IPS-20b (cell line): ENCODE data around the gene ROR2.
"Not testable (repeated sequence)": the region's sequence is repeated elsewhere in the genome, so short reads cannot be mapped to it uniquely, and the experiment has no call there.

Experiments used
- H3K27ac ChIP-seq: one replicate; pipeline ENCODE4 v1.5.1; 2013; ENCODE audit warnings: low read length
- H3K27me3 ChIP-seq: 2 replicates; pipeline ENCODE4 v1.6.1; 2013; ENCODE audit warnings: mild to moderate bottlenecking, low read length, inconsistent platforms; ENCODE audit not compliant: insufficient read depth
- H3K36me3 ChIP-seq: 2 replicates; pipeline ENCODE4 v1.6.1; 2013; ENCODE audit warnings: low read depth, mild to moderate bottlenecking, inconsistent platforms, low read length, moderate library complexity; ENCODE audit not compliant: insufficient read depth
- H3K4me1 ChIP-seq: 2 replicates; pipeline ENCODE4 v1.6.1; 2013; ENCODE audit warnings: mild to moderate bottlenecking, control low read depth, inconsistent platforms, low read length, moderate library complexity; ENCODE audit not compliant: insufficient read depth
- H3K4me3 ChIP-seq: 2 replicates; pipeline ENCODE4 v1.5.1; 2013; ENCODE audit warnings: mild to moderate bottlenecking, low read length, inconsistent platforms
- H3K9ac ChIP-seq: 2 replicates; pipeline ENCODE4 v1.6.1; 2013; ENCODE audit warnings: low read depth, mild to moderate bottlenecking, inconsistent platforms, low read length, moderate library complexity
- H3K9me3 ChIP-seq: 2 replicates; pipeline ENCODE4 v1.6.1; 2013; ENCODE audit warnings: mild to moderate bottlenecking, low read depth, low read length, inconsistent platforms; ENCODE audit not compliant: insufficient read depth

Gene ROR2

DNA sequence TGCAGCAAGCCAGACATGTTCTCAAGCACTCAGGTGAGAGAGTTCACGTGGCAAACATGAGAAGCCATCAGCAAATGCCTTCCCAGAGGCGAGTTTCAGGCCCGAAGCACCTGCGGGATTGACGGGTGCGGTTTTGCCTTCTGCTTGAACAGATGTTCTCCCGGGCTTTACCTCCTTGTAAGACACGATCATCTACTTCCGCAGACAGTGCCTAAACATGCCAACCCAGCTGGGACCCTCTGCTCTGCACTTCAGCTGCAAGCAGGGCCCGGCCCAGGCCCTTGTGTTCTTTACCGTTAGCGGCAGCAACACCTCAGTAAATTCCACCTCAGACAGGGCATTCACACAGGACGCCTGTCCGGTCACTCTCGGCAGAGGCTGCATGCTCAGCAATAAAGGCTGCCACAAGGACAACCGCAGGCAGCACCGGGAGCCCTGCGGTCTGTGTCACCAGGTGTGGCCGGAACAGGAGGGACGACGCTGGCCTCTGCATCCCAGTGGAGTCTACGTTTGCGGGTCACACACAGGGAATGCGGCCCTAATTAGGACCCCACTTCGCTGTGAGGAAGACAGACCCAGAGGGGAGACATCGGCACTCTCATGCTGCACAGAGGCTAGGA, 139.6 kb downstream of the ROR2 start:
- no peak overlapping the region for H3K27ac ChIP-seq
- H3K27me3 ChIP-seq = no peaks in the 10 kb centered on the region
- no peak overlapping the region; the same call in 1 of the 2 replicates for H3K9ac ChIP-seq

DNA sequence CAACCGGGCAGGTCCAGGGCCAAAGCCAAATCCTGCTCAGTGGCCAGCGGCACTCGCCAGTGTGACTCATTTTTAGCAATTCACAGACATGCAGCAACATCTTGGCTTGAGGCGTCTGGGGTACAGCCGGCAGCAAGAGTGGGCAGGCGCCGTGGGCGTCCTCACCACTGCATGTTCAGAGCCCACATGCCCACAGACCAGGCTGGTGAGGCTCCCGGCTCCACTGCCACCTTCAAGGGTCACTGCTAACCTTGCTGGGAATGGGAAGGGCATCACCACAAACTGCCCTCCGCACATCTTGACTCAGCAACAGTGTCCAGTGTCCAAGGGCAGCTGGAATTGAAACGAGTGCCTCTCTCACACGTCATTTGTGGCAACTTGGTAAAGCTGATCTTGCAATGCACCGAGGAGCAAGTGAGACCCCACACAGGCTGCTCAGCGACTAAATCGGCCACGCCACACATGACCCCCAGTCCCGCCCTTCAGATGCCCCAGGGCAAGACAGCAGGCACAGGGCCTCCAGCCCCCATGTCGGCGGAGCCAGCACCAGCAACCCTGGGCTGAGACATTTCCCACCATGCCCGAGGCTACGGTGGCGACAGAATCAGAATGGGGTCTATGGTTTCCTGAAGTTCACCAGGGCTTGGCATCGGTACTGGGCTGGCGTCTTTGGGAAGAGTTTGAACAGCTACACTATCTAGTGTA, 140.3 kb downstream of the ROR2 start:
- Histone ChIP-seq H3K36me3 (no peaks in the 10 kb centered on the region), H3K4me1 (no peaks in the 10 kb centered on the region), H3K27ac (no peak overlapping the region), H3K27me3 (no peaks in the 10 kb centered on the region), H3K9me3 (no peaks in the 10 kb centered on the region), H3K4me3 (no peak overlapping the region), H3K9ac (no peak overlapping the region)

More for the DNA sequence above, 139.6 kb downstream of the ROR2 start:
- Histone ChIP-seq H3K36me3 (no peaks in the 10 kb centered on the region), H3K4me3 (no peak overlapping the region), H3K9me3 (no peaks in the 10 kb centered on the region), H3K4me1 (no peaks in the 10 kb centered on the region)

DNA sequence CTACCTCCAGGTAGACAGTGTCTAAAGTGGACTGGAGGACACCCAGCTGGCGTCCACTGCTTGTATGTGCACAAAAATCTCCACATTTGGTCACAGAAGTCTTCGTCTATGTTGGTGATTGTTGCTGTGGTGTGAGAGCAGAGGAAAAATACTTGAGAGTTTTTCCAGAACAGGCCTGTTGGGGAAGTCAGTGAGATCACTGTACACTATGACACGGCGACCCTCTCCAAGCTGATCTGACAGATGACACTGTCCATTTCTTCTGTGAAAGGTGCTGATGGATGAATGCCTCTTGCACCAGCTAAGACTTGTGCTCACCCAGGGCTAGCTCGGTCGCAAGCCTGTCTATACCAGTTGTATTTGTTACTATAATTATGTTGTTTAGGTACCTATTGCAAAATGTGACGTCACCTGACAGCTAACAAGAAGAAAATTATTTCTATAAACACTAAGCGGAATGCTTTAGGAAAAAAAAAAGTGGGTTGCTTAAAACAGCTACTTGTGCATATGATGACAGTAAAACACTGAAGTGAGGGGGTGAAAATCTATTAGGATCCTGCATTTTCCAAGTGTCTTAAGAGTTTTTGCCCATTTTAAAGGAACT, 142.3 kb downstream of the ROR2 start:
- Histone ChIP-seq H3K4me1 (no peaks in the 10 kb centered on the region), H3K36me3 (no peaks in the 10 kb centered on the region), H3K9me3 (no peaks in the 10 kb centered on the region), H3K27me3 (no peaks in the 10 kb centered on the region), H3K9ac (no peak overlapping the region), H3K4me3 (no peak overlapping the region), H3K27ac (no peak overlapping the region)

DNA sequence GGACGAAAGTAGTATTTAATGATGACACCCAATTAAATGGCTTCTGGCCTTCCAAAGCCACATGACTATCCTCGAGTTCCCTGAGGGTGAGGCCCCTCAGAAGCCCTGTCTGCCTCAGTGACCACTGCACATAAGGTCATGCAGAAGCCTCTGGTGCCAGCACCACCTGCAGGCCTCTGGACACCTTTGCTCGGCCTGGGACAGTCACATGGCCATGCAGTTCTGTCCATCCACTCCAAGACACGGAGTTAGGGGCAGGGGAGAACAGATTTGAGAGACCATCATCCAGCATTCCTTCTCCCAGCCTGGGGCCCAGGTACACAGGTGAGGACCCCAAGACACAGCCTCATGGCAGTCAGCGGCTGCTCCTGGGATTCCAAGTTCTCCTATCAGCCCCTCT, 145.0 kb downstream of the ROR2 start:
- Histone ChIP-seq H3K9me3 (no peaks in the 10 kb centered on the region), H3K9ac (no peak overlapping the region; the same call in 1 of the 2 replicates), H3K36me3 (no peaks in the 10 kb centered on the region), H3K4me1 (no peaks in the 10 kb centered on the region), H3K27ac (no peak overlapping the region), H3K27me3 (no peaks in the 10 kb centered on the region), H3K4me3 (no peak overlapping the region)

DNA sequence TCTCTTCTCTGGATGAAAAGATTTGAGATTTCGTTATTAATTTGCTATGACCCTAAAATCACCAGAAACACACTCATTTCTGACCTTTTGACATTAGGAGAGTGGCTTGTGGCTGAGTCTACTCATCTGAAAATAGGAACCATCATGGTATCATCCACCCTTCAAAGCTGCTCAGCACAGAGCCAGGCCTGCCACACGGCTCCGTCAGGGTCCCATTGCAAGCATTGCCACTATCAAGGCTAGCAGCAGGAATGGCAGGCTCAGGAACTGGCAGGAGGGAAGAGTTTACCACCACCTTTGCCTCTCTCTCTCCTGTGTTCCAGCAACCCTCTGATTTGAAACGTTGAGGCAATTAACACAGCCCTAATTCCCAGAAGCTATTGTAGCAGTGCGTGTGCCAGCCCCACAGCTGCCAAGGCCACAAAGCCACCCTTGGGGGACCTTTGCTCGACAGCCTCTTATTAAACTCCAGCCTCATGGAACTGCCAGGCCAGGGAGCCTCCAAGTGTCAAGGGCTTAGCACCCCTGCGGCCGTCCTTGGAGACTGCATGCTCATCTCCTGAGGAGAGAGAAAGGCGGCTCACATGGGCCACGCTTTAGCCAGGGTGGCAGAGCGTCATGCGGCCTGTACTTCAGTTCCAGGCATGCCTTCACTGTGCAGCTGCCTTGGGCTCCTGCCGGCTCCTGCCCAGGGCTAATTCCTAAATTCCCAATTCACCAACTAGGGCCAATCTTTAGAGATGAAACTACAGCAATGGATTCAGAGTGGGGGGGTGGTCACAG, 145.9 kb downstream of the ROR2 start:
- Histone ChIP-seq H3K36me3 (no peaks in the 10 kb centered on the region), H3K4me1 (no peaks in the 10 kb centered on the region), H3K9ac (no peak overlapping the region), H3K27me3 (no peaks in the 10 kb centered on the region), H3K9me3 (no peaks in the 10 kb centered on the region), H3K27ac (no peak overlapping the region), H3K4me3 (no peak overlapping the region)

DNA sequence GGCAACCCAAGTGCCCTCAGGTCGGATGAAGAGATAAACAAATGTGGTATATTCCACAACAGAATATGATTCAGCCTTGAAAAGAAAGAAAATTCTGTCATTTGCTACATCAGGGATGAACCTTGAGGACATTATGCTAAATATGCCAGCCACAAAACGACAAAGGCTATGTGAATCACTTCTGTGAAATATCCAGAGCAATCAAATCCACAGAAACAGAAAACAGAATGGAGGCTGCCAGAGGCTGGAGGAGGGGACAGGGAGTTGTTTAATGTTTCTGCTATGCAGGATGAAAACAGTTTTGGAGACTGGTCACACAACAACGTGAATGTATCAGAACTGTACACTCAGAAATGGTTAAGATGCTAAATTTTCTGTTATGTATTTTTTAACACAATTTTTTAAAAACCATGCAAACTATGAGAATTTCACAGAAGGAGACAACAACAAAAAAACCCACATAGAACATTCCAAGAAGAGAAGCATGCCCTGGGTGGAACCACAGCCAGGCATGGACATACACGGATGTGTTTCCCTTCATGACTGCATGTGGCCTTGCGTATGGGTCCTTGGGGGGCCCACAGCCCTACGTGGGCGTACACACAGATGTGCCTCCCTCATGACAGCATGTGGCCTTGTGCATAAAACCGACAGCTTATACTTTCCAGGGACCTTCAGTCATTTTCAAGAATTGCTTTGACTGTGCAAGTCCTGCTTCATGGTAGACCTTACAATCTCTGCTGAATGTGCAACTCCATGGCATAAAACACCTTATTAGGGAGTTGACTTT, 146.7 kb downstream of the ROR2 start:
- H3K27ac ChIP-seq = no peak overlapping the region

DNA sequence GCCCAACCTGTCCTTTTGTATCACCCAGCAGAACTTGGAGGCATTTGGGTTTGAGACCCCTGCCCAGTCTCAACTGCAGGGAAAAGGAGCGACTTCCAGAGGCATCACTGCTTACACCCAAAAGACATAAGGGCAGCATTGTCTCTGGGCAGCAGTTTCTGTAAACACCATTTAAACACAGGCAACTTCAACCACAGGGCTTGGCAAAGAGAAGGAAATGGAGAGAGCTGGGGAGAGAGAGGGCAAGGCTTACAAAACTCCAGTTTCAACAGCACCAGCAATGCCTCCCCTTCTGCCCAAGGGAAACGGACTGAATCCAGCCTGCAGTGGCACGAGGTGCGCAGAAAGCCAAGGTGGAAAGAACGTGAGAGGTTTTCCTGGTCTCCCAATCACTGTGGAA, 147.6 kb downstream of the ROR2 start:
- Histone ChIP-seq H3K4me3 (no peak overlapping the region), H3K4me1 (no peaks in the 10 kb centered on the region), H3K27me3 (no peaks in the 10 kb centered on the region), H3K36me3 (no peaks in the 10 kb centered on the region), H3K27ac (no peak overlapping the region), H3K9me3 (no peaks in the 10 kb centered on the region), H3K9ac (no peak overlapping the region)

More for the DNA sequence above, 146.7 kb downstream of the ROR2 start:
- Histone ChIP-seq H3K9me3 (no peaks in the 10 kb centered on the region), H3K27me3 (no peaks in the 10 kb centered on the region), H3K4me3 (no peak overlapping the region), H3K4me1 (no peaks in the 10 kb centered on the region), H3K36me3 (no peaks in the 10 kb centered on the region), H3K9ac (no peak overlapping the region)

DNA sequence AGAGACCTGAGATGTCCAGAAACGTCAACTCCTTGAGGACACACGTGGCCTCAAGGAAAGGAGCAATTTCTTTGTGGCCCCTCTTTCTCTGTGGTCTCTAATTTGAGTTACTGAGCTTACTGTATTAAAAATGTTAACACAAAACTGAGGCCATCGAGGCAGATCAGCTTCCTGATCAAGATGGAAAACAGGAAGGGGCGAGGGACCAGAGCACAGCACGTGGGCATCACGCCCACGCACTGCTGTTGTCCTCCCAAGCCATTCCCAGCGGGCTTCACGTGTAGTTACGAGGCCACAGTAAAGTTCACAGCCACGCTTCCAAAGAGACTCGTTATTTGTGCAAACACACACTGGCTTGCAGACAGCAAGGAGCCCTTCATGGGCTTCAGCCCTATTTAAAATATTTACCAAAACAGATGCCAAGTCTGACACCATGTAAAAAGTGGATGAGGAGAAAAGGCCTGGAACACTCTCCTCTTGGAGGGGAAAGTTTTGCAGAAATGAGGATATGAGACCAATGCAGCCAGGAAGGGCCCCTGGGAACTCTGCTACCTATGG, 149.5 kb downstream of the ROR2 start:
- H3K4me1 ChIP-seq = no peaks in the 10 kb centered on the region
- H3K27ac ChIP-seq = no peak overlapping the region
- H3K9ac ChIP-seq = no peak overlapping the region
- no peaks in the 10 kb centered on the region for H3K27me3 ChIP-seq
- H3K9me3 ChIP-seq = no peaks in the 10 kb centered on the region
- no peak overlapping the region for H3K4me3 ChIP-seq
- no peaks in the 10 kb centered on the region for H3K36me3 ChIP-seq

DNA sequence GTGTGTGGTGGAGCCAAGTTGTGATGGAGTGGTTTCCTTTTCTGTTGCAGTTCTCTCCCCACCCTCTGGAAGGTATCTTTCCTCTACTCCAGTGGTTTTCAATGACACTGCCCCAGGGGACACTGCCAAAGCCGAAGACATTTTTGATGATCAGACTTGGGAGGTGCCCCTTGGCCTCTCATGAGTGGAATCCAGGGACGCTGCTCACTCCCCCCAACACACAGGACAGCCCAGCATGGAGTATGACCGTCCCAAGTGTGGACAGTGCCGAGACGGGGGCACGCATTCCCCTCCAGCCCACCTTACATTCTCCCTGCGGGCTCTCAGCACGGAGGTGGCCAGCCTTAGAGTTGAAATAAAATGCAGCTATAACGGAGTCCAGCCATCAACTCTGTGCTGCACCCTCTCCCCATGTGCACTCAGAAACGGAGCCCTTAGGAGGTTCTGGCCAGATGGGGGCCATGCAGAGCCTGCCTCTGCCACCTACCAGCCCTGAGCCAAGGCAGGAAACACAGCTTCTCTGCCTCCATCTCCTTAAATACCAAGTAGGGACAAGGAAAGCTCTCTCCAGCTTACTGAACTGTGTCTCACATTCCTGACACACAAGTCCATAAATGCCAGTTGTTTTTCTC, 150.8 kb downstream of the ROR2 start:
- H3K4me1 ChIP-seq = no peaks in the 10 kb centered on the region
- H3K9me3 ChIP-seq = no peaks in the 10 kb centered on the region
- no peaks in the 10 kb centered on the region for H3K36me3 ChIP-seq
- no peak overlapping the region for H3K9ac ChIP-seq
- H3K4me3 ChIP-seq = no peak overlapping the region
- H3K27ac ChIP-seq = no peak overlapping the region
- H3K27me3 ChIP-seq = no peaks in the 10 kb centered on the region

DNA sequence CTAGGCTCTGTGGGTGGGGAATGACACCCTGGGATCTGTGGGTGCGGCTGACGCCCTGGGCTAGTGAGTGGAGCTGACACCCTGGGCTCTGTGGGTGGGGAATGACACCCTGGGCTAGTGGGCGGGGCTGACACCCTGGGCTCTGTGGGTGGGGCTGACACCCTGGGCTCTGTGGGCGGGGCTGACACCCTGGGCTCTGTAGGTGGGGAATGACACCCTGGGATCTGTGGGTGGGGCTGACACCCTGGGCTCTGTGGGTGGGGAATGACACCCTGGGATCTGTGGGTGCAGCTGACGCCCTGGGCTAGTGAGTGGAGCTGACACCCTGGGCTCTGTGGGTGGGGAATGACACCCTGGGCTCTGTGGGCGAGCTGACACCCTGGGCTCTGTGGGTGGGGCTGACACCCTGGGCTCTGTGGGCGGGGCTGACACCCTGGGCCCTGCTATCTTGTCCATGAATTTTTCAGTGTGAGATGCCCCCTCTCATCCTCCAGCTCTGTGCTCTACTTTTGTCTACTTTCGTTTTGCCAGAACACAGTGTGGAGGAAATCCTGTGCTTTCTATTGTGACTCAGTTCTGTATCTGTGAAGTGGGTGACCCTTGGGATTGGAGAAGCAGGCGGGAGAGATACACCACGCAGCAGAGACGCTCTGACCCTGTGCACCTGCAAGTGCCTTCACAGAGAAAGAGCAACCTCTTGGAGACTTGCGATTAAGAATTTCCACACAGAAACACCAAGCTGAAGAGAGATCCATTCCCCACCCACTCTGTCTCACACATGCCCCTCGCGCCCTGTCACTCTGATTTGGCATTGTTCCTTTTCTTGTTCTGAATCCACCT, 151.5 kb downstream of the ROR2 start:
- not testable (repeated sequence) for H3K4me1 ChIP-seq, H3K9me3 ChIP-seq, H3K36me3 ChIP-seq, H3K27me3 ChIP-seq, H3K27ac ChIP-seq, H3K9ac ChIP-seq, H3K4me3 ChIP-seq
